ENCODE measurements around the gene PTPN4.

DNA sequence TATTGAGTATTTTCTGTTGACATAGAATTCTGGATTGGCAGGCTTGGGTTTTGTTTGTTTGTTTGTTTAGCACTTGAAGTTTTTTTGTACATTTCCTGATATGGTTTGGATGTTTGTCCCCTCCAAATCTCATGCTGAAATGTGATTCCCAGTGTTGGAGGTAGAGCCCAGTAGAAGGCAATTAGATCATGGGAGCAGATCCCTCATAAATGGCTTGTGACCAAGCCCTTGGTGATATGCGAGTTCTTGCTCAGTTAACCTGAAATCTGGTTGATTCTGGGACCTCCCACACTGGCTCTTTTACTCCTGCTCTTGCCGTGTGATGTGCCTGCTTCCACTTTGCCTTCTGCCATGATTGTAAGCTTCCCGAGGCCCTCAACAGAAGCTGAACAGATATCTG, 98.0 kb downstream of the PTPN4 start:
- TF ChIP-seq, protein P1, sequence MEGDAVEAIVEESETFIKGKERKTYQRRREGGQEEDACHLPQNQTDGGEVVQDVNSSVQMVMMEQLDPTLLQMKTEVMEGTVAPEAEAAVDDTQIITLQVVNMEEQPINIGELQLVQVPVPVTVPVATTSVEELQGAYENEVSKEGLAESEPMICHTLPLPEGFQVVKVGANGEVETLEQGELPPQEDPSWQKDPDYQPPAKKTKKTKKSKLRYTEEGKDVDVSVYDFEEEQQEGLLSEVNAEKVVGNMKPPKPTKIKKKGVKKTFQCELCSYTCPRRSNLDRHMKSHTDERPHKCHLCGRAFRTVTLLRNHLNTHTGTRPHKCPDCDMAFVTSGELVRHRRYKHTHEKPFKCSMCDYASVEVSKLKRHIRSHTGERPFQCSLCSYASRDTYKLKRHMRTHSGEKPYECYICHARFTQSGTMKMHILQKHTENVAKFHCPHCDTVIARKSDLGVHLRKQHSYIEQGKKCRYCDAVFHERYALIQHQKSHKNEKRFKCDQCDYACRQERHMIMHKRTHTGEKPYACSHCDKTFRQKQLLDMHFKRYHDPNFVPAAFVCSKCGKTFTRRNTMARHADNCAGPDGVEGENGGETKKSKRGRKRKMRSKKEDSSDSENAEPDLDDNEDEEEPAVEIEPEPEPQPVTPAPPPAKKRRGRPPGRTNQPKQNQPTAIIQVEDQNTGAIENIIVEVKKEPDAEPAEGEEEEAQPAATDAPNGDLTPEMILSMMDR (conservative IDR thresholded peaks at IDR 0.05; ENCODE audit: low read depth, low read length), result no peak
- TF ChIP-seq EZH2 (IDR thresholded peaks at IDR 0.05; ENCODE audit: low read length, unreplicated experiment) (no peak), EZH2phosphoT487 (IDR thresholded peaks at IDR 0.05; ENCODE audit: borderline replicate concordance, low read length) (no peak)
